RPMI8226 (cell line): ENCODE measurements around the gene CYP3A4.
"Not testable (repeated sequence)": the region's sequence is repeated elsewhere in the genome, so short reads cannot be mapped to it uniquely, and the experiment has no call there.

ENCODE experiments used
- DNase-seq: peaks from one replicate; pipeline ENCODE4 v3.0.0-alpha.2; 2015

Gene CYP3A4

DNA sequence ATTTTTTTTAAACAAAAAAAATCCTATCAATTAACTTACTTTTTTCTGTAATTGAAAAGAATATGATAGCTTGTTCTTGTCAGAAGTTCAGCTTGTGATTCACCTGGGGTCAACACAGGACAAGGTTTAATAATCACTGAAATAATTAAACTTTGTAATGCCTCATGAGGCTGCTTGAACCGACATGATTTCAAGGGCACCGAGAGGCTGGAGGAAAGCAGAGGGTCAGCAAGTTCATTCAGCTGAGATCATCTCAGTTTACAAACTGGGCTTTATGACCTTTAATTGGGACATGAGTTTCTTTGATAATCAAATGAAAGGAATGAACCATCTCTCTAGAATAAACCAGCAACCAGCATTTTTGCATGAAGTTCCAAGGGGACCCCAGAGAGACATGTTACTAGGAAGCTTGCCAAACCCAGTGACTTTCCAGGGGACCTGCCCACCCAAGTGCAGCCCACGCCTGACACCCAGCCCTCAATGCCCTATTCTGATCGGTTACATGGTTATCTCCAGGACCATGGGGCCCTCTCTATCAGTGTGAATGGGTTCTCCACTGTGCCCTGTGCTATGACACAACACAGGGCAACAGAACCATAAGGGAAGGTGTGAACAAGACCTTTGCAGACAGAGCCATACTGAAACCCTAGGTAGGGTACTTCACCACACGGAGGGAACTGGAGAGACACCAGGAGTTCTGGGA lies 7.8 kb upstream of the CYP3A4 start:
- DNase-seq: no peak

DNA sequence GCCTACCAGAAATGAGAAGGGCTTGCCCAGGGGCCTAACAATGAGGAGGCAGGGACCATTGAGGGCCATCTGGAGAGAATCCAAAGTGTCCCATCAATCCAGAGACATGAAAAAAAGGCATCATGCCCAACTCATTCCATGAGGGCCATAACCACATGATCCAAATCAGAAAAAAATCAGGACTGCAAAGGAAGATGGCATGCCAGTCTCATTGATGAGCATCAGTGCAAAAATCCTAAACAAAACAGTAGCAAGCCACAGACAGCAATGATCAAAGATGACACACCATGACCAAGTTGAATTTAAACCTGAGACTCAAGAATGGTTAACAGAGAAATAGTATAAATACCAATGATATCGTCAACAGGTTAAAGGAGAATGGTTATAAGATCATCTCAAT lies 7.0 kb upstream of the CYP3A4 start:
- no peak for DNase-seq

DNA sequence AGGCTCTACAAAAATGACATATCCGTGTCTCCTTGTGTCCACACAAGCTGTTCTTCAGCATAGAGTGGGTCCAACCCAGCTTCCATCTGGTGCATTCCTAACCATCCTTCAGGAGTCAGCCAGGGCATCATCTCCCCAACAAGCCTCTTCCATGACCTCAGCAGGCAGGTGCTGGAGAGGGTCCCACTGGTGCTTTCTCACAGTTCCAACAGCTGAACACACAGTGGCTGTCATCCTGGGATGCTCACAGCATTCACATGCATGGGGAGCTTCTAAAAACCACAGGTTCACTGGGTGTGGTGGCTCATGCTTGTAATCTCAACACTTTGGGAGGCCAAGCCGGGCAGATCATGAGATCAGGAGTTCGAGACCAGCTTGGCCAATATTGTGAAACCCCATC lies 6.4 kb upstream of the CYP3A4 start:
- DNase-seq: no peak

DNA sequence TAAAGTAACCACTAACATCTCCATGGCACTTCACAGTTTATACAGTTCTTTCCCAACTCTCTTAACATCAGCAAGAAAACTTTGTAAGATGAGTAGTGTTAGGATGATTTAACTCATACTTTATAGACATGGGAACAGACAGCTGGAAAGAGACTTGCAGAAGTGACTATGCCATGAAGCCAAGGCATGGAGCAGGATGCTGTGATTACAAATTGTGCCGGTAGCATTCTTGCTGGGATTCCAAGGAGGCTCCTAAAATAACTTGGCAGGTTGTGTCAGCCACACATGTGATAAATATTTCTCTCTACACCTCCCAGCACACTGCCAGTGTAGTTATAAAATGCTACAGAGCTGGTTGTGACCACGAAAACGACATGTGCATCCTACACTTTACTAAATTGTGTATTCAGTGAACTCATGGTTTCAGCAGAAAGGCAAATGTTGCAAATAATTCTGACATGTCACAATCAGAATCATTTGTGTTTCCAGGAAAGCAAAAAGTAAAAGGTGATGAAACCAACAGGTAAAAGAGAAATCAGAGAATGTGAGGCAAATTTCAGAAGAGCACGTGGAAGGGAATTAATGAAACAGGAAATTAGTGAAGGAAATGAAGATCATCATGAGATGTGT lies 5.6 kb upstream of the CYP3A4 start:
- no peak for DNase-seq

DNA sequence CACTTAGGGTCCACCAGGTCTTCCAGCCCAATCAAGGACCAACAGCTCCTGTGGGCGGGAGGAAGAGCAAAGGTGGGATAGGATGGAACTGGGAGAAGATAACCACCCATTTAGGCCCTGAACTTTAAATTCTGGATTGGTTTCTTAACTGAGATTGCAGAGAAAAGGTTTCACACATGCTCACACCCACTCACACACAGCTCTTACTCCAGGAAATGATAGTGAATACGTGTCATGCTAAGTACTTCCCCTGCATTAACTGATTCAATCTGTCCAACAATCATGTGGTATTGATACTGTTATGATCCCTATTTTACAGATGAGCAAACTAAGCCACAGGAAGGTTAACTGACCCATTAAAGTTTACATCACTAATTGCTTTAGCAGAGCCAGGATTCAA lies 4.6 kb upstream of the CYP3A4 start:
- no peak for DNase-seq

DNA sequence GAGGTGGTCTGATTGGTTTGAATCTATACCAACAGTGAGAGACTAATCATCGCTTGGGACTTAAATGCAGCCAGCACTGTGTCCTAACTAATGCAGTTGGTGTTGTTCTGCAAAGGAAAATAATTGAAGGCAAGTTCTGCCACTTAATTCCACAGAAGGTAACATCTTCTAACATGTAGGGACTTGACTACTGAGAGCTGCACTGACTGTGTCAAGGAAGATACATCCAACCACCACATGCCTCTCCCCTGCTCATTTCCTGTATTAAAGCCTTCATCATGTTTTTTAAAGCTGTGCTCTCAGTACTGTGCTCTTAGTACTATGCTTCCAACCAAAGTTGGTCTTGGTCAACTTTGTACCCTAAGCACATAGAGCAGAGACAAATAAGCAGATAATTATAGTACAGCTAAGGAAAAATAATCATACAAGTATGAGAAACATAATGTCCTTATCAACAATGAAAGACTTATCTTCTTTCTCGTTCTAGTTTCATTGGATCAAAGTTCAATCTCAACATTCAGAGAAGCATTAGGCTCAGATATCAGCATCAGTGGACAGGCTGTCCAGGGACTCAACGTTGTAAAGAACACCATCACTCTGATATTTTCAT lies 2.8 kb upstream of the CYP3A4 start:
- DNase-seq: no peak

DNA sequence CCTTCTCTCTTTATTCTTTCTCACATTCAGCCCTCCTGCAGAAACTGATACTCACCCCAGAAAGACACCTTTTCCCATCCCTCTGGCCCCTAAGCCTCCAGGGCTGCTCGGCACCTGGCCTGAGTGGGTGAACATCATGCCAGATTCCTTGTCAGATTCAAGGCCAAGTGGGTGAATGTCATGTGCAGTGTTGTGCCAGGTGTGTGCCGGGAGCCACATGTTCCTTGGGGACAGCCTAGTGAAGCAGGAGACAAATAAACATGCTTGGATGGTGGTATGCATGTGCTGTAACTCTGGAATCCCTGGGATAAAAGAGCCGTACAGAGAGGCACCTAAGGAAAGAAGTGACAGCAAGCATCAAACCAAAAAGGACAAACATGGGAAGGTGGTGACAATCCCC lies 1.7 kb upstream of the CYP3A4 start:
- DNase-seq: not testable (repeated sequence)

DNA sequence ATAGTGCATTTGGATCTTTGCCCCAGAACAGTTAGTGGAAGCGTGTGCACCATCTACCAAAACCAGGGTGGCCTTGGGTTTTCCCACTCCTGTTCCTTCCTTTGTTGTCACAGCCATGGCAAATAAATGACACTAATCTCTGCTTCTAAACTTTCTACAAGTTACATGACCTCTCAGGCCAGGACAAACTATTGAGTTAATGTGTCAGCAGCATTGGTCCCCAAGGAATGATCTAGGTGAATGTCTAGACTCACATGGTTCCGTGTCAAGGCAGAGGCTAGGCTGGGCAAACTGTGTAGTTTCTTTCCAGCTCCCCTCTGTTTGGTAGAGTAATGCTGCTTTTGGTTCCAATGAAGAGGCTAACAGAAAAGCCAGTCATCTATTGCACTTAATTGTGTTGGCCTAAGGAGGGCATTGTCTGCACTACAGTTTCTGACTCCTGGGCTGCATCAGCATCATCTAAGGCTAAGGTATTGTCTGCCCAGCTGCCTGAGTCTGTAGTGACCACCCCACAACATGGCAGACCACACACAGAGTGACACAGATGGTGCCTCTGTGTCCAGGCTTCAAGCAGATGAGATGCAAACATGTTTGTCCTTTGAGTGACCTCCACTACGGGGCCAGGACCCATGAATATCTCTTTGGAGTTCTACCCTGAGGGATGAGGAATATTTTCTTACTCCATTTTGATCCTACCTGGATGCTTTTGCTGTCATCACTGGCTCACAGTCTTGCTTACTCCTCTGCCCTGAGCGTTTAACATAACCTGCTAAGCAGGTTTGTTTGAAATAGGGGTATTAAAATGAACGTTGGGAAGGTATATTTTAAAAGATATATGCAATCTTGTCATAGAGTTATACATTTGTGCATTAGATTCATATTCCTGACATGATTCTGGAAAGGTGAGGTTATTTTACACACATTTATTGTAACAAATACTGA lies 1.7 kb downstream of the CYP3A4 start:
- DNase-seq: no peak

DNA sequence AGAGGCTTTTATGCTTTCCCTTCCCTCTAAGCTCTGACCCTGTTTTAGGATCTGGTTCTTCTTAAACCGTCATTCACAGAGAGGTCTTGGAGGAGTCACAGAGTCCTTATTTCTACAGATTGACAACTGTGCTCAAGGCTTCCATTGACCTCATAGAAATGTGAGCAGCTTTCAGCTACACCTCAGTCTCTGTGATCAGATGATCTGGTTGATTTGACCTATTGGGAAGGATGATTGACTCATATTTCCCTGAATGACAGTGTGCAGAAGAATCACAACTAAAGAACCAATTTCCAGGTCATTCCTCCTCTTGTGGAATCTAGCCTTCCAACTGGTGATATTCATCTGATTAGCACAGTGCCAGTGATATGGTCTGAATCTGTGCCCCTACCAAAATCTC lies 3.4 kb downstream of the CYP3A4 start:
- no peak for DNase-seq

DNA sequence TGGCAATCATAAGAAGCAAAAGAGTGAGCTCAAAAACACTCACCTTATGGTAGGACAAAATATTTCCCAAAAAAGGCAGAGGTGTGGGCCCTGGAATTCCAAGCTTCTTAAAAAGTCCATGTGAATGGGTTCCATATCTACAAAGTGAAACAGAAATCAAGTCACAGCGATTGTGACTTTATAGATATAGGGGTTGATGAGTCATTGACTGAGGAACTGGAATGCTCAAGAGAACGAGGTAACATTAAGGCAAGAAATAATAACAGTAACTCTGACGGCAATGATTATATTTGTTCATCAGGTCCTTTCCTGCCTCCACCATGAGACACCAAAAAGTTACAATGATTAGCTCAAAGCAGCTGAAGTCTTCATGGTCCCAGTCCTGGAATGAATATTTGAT lies 4.0 kb downstream of the CYP3A4 start:
- DNase-seq: no peak

DNA sequence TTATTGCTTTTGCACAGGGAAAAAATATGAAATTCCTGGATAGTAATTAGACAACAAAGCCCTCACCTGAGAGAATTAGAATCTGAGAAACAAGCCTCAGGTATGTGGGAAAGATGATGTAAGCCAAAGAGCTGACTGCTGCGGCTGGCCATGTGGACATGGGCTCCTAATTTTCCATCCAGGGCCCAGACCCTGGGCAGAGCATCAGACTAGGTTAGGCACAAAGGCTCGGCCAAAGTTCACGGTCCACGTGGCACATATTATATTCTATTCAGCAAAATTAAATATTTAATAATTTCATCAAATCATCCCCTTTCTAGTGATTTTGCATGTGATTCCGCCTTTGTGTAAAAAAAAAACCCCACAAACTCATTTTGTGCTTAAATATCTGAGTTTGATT lies 5.1 kb downstream of the CYP3A4 start:
- DNase-seq: no peak

DNA sequence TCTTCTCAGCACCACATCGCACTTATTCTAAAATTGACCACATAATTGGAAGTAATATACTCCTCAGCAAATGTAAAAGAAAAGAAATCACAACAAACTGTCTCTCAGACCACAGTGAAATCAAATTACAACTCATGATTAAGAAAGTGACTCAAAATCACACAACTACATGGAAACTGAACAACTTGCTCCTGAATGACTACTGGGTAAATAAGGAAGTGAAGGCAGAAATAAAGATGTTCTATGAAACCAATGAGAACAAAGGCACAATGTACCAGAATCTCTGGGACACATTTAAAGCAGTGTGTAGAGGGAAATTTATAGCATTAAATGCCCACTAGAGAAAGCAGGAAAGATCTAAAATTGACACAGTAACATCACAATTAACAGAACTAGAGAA lies 10.6 kb downstream of the CYP3A4 start:
- not testable (repeated sequence) for DNase-seq

DNA sequence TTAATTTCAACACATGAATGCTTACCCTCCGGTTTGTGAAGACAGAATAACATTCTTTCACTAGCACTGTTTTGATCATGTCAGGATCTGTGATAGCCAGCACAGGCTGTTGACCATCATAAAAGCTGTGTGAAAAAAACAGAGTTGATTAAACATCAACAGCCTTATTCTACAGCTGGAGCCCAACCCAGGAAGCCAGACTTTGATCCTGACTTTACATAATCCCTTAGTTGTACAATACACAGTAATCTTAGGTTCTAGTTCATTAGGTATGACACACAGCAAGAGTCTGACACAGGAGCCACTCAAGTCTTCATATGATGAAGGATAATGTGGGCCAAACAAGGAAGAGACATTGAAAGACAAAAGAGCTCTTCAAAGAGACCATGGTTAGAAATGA lies 11.4 kb downstream of the CYP3A4 start:
- no peak for DNase-seq

DNA sequence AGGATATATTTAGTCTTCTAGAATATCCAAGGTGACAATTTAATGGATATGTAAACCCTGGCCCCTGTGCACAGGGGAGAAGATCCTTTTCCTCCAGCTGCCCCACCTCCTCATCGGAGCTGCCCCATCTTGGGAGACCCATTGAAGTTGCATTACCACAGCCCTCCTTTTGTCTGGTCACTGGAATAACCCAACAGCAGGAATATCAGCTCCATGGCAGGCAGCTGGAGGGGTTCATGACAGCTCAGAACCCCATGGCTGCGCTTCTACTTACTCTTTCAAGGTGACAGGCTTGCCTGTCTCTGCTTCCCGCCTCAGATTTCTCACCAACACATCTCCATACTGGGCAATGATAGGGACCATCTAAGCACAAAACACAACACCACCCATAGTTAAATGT lies 14.5 kb downstream of the CYP3A4 start:
- not testable (repeated sequence) for DNase-seq

DNA sequence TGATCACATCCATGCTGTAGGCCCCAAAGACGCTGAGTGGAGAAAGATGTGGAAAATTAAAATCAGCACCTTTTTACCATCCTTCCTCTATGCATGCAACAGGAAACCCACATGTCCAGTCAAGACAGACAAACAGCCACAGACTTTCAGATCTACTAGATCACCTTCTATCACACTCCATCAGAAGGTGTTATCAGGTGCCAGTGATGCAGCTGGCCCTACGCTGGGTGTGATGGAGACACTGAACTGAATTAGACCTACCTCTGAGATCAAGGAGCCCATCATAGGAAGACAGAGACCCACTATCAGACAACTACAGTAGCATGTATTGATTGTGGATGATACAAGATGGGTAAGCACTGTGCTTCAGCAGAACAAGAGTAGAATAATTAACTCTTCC lies 15.5 kb downstream of the CYP3A4 start:
- DNase-seq: no peak

DNA sequence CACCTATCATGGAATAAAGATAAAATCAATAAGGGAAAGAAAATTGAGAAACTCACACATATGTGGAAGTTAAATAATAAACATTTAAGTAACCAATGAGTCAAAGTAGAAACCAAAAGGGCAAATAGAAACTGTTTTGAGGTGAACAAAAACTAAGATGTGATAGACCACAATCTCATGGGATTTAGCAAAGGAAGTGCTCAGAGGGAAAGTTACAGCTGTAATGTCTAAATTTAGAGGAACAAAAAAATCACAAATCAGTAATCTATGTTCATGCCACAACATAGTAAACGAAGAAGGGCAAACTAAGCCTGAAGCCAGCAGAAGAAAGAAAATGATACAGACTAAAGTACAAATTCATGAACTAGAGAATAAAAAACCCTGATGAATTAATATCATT lies 16.3 kb downstream of the CYP3A4 start:
- DNase-seq: no peak

DNA sequence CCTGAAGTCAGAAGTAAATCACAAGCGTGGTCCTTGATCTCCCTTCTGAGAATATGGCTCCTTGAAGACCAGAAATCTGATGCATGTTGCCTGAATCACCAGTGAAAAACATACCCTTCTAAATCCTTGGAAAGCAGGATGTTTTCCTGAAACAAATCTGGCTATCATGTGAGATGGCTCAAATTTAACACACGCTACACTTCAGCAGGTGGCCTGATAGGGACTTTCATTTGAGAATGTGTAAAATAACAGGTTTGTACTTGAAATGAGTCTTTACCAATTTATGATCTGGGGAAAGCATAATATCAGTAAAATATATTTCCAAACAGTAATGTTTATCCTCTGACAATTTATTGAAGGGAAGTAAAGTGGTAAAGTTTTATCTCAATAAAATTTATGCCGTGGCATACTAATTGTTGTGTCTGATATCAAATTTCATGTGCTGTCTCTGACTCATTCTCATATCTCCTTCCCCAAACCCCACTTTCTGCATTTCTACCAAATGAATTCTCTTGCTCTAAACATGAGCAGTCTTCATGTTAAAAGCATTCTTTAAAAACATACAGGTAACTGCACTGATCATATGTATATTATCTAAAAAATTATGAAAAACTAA lies 17.4 kb downstream of the CYP3A4 start:
- DNase-seq: no peak

DNA sequence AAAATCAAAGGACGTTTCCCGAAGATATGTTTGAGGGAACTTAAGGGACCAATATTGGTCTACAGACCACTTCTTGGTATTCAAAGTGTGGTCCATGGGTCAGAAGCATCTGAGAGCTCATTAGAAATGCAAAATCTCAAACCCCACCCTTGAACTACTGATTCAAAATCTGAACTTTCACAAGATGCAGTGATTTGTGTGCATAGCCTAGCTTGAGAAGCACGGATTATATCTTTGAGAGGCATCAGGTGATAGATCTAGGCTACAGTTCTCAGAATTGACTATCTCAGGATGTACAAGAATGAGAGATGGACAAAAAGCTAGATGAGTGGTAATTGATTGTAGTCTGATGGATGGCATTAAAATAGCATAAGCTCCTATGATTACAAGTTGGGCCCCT lies 19.5 kb downstream of the CYP3A4 start:
- no peak for DNase-seq

DNA sequence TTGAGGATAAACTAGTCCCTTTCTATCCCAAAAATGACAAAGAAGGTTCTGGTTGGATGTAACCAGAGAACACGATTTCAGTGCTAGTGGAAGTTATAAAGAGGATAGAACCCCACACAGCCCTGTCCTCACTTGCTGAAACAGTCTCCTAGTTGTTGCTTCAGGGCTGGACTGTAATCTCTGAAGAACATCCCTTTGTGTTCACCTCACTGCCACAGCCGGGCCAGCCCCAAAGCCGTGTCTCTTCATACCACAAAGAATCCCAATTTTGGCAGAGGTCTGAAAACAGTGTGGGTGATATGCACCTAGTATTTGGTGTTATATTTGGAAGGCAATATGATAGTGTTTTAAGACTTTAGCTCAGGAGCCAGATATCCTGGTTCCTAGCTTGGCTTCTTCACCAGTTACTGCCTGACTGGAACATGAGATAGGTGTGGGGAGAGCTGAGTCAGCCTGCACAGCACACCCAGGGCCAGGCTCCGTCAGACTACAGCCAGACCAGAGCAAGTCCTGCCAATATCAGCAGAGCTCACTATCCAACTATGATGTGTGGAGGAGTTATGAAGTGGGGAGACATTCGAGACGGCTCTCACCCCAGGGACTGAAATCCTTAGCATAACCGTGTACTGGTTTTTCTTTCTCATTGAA lies 21.2 kb downstream of the CYP3A4 start:
- DNase-seq: no peak

DNA sequence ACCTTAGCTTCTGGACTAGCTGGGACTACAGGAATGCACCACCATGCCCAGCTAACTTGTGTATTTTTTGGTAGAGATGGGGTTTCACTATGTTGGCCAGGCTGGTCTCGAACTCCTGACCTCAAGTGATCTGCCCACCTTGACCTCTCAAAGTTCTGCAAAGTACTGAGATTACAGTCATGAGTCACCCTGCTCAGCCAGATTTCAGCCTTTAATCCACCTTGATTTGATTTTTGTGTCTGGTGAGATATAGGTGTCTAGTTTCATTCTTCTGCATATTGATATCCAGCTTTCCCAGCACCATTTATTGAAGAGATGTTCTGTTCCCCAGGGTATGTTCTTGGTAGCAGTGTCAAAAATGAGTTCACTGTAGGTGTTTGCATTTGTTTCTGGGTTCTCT lies 28.9 kb downstream of the CYP3A4 start:
- DNase-seq: no peak

DNA sequence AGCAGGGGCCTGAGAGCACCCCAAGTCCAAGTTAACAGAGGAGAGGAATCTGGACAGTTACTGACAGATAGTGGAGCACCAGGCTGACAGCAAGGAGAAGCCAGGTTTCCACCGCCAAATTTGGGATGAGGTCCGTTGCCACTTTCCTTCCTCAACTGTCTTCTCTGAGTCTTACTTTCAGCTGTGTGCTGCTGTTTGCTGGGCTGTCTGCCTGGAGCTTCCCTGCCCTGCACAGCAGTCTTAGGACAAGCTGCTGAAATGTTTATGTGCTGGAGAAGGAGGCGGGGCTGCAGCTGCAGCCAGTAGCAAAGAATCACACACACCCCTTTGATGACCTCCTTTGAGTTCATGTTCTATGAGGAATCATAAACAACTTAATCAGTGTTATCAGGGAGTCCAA lies 31.6 kb downstream of the CYP3A4 start:
- no peak for DNase-seq

DNA sequence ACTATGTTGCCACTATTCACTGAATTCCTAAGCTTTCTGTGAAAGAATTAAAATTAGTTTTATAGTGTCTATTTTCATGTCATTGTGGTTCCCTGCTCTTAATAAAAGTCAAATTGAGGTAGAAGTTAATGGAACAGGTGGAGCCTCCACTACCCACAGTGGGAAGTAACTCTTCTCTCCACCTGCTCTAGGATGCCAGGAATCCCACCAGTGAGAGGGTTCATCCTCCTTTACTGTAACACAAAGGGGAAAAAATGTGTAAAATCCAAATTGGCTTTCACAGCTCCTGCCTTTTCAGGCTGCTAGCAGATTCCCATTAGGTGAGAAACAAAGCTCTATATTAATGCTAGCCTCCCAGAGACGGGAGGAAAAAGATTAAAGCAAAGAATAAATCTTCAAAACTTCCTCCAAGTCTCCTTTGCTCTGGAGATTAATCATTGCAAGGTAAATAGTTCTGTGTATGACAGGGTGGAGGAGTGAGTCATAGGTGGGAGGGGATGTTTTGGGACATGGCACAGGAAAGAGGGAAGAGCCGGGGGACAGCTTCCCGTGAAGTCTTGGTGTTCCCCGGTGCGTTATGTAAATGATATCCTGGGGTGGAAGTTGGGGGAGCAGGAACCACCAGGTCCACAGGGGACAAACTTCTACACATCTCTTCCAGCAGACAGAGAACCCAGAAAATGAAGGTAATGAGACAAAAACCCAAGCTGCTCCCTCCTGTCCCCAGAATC lies 32.5 kb downstream of the CYP3A4 start:
- DNase-seq: not testable (repeated sequence)
